HepG2 (cell line): ENCODE results near the gene REM2. TPM values are rescaled to one million over a fixed set of nuclear protein-coding genes. Genes with fewer than 3 reads are reported as not detected.

Source experiments
- FOXM1 ChIP-seq: sonication (generic); formaldehyde crosslinking; IDR thresholded peaks from 2 replicates; pipeline ENCODE4 v1.5.0; 2020; ENCODE audit warnings: missing genetic modification reagents
- MAF1 ChIP-seq: sonication (generic); formaldehyde crosslinking; IDR thresholded peaks from 2 replicates; pipeline ENCODE4 v1.5.0; 2020; ENCODE audit warnings: missing genetic modification reagents, borderline replicate concordance
- NR2C2 ChIP-seq: sonication (generic); formaldehyde crosslinking; IDR thresholded peaks from 2 replicates; pipeline ENCODE4 v1.4.0; 2020; ENCODE audit warnings: missing genetic modification reagents, mild to moderate bottlenecking, moderate library complexity, borderline replicate concordance
- ZNF33B ChIP-seq: sonication (generic); formaldehyde crosslinking; IDR thresholded peaks from 2 replicates; pipeline ENCODE4 v1.5.1; 2020; ENCODE audit warnings: mild to moderate bottlenecking, missing genetic modification reagents
- ZNF343 ChIP-seq: sonication (generic); formaldehyde crosslinking; IDR thresholded peaks from 2 replicates; pipeline ENCODE4 v1.4.0; 2020; ENCODE audit warnings: mild to moderate bottlenecking, missing genetic modification reagents
- ZNF556 ChIP-seq: sonication (generic); formaldehyde crosslinking; IDR thresholded peaks from 2 replicates; pipeline ENCODE4 v1.4.0; 2020; ENCODE audit warnings: mild to moderate bottlenecking, missing genetic modification reagents, borderline replicate concordance
- ZNF646 ChIP-seq: sonication (generic); formaldehyde crosslinking; IDR thresholded peaks from 2 replicates; pipeline ENCODE4 v1.9.0; 2021; ENCODE audit warnings: mild to moderate bottlenecking, missing genetic modification reagents
- polyA plus RNA-seq, 8 experiments: library from polyadenylated mRNA; depleted of rRNA in 3 of 8; stranded (reverse) in 7 of 8; unstranded in 1 of 8; fragments of >200 nt; fragmentation: Illumina TruSeq in 4 of 8; extraction: Trizol in 4 of 8; gene quantifications; 2 replicates each; pipeline versions ENCODE4 v1.2.1 to v1.2.3, GENCODE V29; 2011 to 2016; ENCODE audit warnings: low read depth in 4 of 8, missing spikeins in 1 of 8, mixed read lengths in 1 of 8; ENCODE audit not compliant: insufficient read depth in 1 of 8
- total RNA-seq, 5 experiments: library from RNA; depleted of rRNA; stranded (reverse); fragments of >200 nt; fragmentation: Illumina TruSeq; extraction: Trizol; gene quantifications; 2 replicates each; pipeline ENCODE4 v1.2.3, GENCODE V29; 2016; ENCODE audit warnings: low read depth in 1 of 5
- TF ChIP-seq, protein P1 (sequence below): sonication (generic); formaldehyde crosslinking; IDR thresholded peaks from 2 replicates; pipeline ENCODE4 v1.8.0; 2022; ENCODE audit warnings: missing genetic modification reagents, mild to moderate bottlenecking, moderate library complexity, borderline replicate concordance
- TF ChIP-seq, protein P2 (sequence below): sonication (generic); formaldehyde crosslinking; IDR thresholded peaks from 2 replicates; pipeline ENCODE4 v1.4.0; 2020; ENCODE audit warnings: missing genetic modification reagents; ENCODE audit errors: not compliant biosample characterization

The REM2 gene
- total and polyA plus RNA-seq, 2 of the 13 experiments (the other 11 are each of a cell fraction or from before 2014, with no cell fraction given), result 0.20 TPM; not detected in 1

DNA sequence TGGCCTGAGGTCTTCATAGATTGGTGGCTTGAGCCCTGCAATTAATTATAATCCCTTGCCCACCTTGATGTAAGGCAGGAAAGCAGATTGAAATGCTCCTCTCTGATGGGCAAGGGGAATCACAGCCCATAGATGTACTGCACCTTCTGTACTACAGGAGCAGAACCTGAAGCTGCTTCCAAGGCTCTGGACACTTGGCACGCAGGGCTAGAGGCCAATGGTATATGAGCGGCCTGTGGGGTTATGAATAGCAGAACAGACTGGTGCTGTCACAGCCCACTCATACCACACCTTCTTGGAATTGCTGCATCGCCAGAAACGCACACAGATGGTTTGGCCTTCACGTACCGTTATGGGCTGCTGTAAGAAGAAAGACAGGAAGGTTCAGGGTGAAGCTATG, 37.7 kb downstream of the REM2 start (continued):
- no peak for TF ChIP-seq ZNF646 (CRISPR knock-in tag)
- TF ChIP-seq NR2C2, result no peak
- TF ChIP-seq FOXM1 (CRISPR knock-in tag), result no peak
- TF ChIP-seq, protein P1, sequence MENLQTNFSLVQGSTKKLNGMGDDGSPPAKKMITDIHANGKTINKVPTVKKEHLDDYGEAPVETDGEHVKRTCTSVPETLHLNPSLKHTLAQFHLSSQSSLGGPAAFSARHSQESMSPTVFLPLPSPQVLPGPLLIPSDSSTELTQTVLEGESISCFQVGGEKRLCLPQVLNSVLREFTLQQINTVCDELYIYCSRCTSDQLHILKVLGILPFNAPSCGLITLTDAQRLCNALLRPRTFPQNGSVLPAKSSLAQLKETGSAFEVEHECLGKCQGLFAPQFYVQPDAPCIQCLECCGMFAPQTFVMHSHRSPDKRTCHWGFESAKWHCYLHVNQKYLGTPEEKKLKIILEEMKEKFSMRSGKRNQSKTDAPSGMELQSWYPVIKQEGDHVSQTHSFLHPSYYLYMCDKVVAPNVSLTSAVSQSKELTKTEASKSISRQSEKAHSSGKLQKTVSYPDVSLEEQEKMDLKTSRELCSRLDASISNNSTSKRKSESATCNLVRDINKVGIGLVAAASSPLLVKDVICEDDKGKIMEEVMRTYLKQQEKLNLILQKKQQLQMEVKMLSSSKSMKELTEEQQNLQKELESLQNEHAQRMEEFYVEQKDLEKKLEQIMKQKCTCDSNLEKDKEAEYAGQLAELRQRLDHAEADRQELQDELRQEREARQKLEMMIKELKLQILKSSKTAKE (CRISPR knock-in tag), result no peak
- TF ChIP-seq ZNF33B (CRISPR knock-in tag), result no peak
- TF ChIP-seq, protein P2, sequence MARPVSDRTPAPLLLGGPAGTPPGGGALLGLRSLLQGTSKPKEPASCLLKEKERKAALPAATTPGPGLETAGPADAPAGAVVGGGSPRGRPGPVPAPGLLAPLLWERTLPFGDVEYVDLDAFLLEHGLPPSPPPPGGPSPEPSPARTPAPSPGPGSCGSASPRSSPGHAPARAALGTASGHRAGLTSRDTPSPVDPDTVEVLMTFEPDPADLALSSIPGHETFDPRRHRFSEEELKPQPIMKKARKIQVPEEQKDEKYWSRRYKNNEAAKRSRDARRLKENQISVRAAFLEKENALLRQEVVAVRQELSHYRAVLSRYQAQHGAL (CRISPR knock-in tag), result no peak
- TF ChIP-seq ZNF556, result 0 out of 2 replicates have a peak, but pooled peaks have one; percentile 36
- TF ChIP-seq ZNF343 (CRISPR knock-in tag), result 0 out of 2 replicates have a peak, but pooled peaks have one; percentile 39
- TF ChIP-seq MAF1 (CRISPR knock-in tag), result no peak
